Common myeloid progenitor, CD34-positive (primary cell): ENCODE measurements around the gene MTARC1.

Experiments used
- CTCF ChIA-PET: fragments of 350-600 bp; sonication (Branson Sonifier 250); formaldehyde crosslinking; loops from one replicate; lab custom pipeline; 2021; ENCODE audit warnings: antibody characterized with exemption; lab: Charles Lee
- POLR2A ChIA-PET: fragments of 350-600 bp; sonication (Branson Sonifier 250); formaldehyde crosslinking; loops from one replicate; lab custom pipeline; 2021; ENCODE audit warnings: antibody characterized with exemption; lab: Charles Lee
- DNase-seq, 3 donors: peaks; one replicate each; pipeline versions ENCODE4 v3.0.0 to v3.0.0-alpha.2; 2013
- H3K27ac ChIP-seq, 2 experiments: 1 replicate in 1 of 2; 2 replicates in 1 of 2; pipeline ENCODE4 v1.7.0; 2013; ENCODE audit warnings: inconsistent platforms in 2 of 2, low read length in 2 of 2, mild to moderate bottlenecking in 2 of 2, low read depth in 1 of 2, moderate library complexity in 1 of 2; ENCODE audit not compliant: severe bottlenecking in 2 of 2, insufficient read depth in 1 of 2, poor library complexity in 1 of 2
- H3K27me3 ChIP-seq, 5 experiments: replicated peaks in 2 of 5; 1 replicate in 3 of 5; 2 replicates in 2 of 5; pipeline versions ENCODE4 v1.6.1 to v1.7.0; 2013; ENCODE audit warnings: low read length in 4 of 5, mild to moderate bottlenecking in 2 of 5, moderate library complexity in 2 of 5, inconsistent platforms in 1 of 5; ENCODE audit not compliant: insufficient read depth in 5 of 5, control insufficient read depth in 4 of 5
- H3K36me3 ChIP-seq, 4 experiments: 1 replicate in 2 of 4; 2 replicates in 2 of 4; pipeline versions ENCODE4 v1.6.1 to v1.7.0; 2013; ENCODE audit warnings: low read length in 3 of 4, control low read depth in 1 of 4, mild to moderate bottlenecking in 1 of 4; ENCODE audit not compliant: control insufficient read depth in 4 of 4, insufficient read depth in 4 of 4
- H3K4me1 ChIP-seq, 4 experiments: 1 replicate in 3 of 4; 2 replicates in 1 of 4; pipeline versions ENCODE4 v1.6.1 to v1.7.1; 2013; ENCODE audit warnings: low read length in 3 of 4, mild to moderate bottlenecking in 3 of 4, control low read depth in 1 of 4, inconsistent platforms in 1 of 4, moderate library complexity in 1 of 4; ENCODE audit not compliant: control insufficient read depth in 4 of 4, insufficient read depth in 4 of 4; ENCODE audit errors: control extremely low read depth in 1 of 4
- H3K4me3 ChIP-seq, 7 experiments: 1 replicate in 4 of 7; 2 replicates in 3 of 7; pipeline versions ENCODE4 v1.5.1 to v1.7.0; 2013; ENCODE audit warnings: mild to moderate bottlenecking in 7 of 7, low read length in 6 of 7, moderate library complexity in 6 of 7, inconsistent platforms in 2 of 7, low read depth in 2 of 7, control low read depth in 1 of 7; ENCODE audit not compliant: insufficient read depth in 4 of 7, control insufficient read depth in 1 of 7; ENCODE audit errors: extremely low read depth in 1 of 7
- H3K9me3 ChIP-seq, 5 experiments: 1 replicate in 4 of 5; 2 replicates in 1 of 5; pipeline versions ENCODE4 v1.6.1 to v1.7.1; 2013; ENCODE audit warnings: low read length in 4 of 5, mild to moderate bottlenecking in 2 of 5, inconsistent platforms in 1 of 5, low read depth in 1 of 5, moderate library complexity in 1 of 5; ENCODE audit not compliant: control insufficient read depth in 4 of 5, insufficient read depth in 2 of 5; ENCODE audit errors: control extremely low read depth in 1 of 5
- WGBS: methylation state at CpG from one replicate; pipeline ENCODE4 v1.1.5; 2013; ENCODE audit not compliant: insufficient coverage; 5-methylcytosine and 5-hydroxymethylcytosine counted together

MTARC1 gene

GRCh38 chr1:220776720-220777326, 9.9 kb upstream of the MTARC1 start:
- Histone ChIP-seq H3K27ac (no peak overlapping the region), H3K4me3 (no peak overlapping the region), H3K27me3 (no peaks in the 10 kb centered on the region), H3K9me3 (no peaks in the 10 kb centered on the region), H3K4me1 (no peaks in the 10 kb centered on the region), H3K36me3 (no peaks in the 10 kb centered on the region)
- ChIA-PET CTCF (interaction anchor here (0.7 to 5.6 kb wide), 20 partner anchors 9 to 665 kb away, joined by 3 to 35 read pairs (median 4); partner anchors contain the start of gene MTARC1), POLR2A (no interaction called here)
- peak; percentile 67 to 79 (median 74) for DNase-seq
- 34% methylated on average over 19 of the region's 19 CpGs for WGBS

GRCh38 chr1:220783453-220783852, 3.3 kb upstream of the MTARC1 start:
- POLR2A ChIA-PET, result no interaction called here
- H3K36me3 ChIP-seq, result no peaks in the 10 kb centered on the region
- H3K27ac ChIP-seq, result no peak overlapping the region
- 100% methylated on average over 2 of the region's 3 CpGs for WGBS
- no peaks in the 10 kb centered on the region for H3K9me3 ChIP-seq
- no peaks in the 10 kb centered on the region for H3K27me3 ChIP-seq
- H3K4me1 ChIP-seq, result peaks cover 4 to 18% (median 16%) of the 10 kb centered on the region in 4 experiments
- H3K4me3 ChIP-seq, result no peak overlapping the region
- CTCF ChIA-PET, result interaction anchor here (1.4 kb wide), 1 partner anchor 24 kb away, joined by 5 read pairs; no protein-coding TSS in a partner anchor
- DNase-seq, result no peak

GRCh38 chr1:220784751-220785150, 2.0 kb upstream of the MTARC1 start:
- no CpG with 5 or more reads among the region's 4 CpGs for WGBS
- H3K27me3 ChIP-seq, result no peaks in the 10 kb centered on the region
- H3K36me3 ChIP-seq, result no peaks in the 10 kb centered on the region
- ChIA-PET POLR2A (no interaction called here), CTCF (interaction anchor here (1.2 to 2.4 kb wide), 3 partner anchors 8 to 22 kb away, joined by 3 to 9 read pairs (median 7); no protein-coding TSS in a partner anchor)
- H3K9me3 ChIP-seq, result no peaks in the 10 kb centered on the region
- DNase-seq, result no peak
- H3K4me1 ChIP-seq, result peaks cover 4 to 18% (median 16%) of the 10 kb centered on the region in 4 experiments
- H3K4me3 ChIP-seq, result no peak overlapping the region
- H3K27ac ChIP-seq, result no peak overlapping the region

- Histone ChIP-seq H3K4me3 (peak overlapping the region in 3 of 7 experiments; percentile 51 to 81 (median 78)), H3K27me3 (no peaks in the 10 kb centered on the region), H3K36me3 (no peaks in the 10 kb centered on the region), H3K4me1 (peaks cover 4 to 18% (median 16%) of the 10 kb centered on the region in 4 experiments), H3K27ac (no peak overlapping the region), H3K9me3 (no peaks in the 10 kb centered on the region)
- no peak for DNase-seq
- WGBS, result 95% methylated on average over 11 of the region's 11 CpGs
- ChIA-PET POLR2A (no interaction called here), CTCF (interaction anchor here (1.2 to 2.4 kb wide), 6 partner anchors 9 to 24 kb away, joined by 3 to 9 read pairs (median 6); no protein-coding TSS in a partner anchor)
Measured at GRCh38 chr1:220785166-220786056, 1.3 kb upstream of the MTARC1 start.

GRCh38 chr1:220786057-220786336, 716 bp upstream of the MTARC1 start:
- peaks cover 4 to 18% (median 16%) of the 10 kb centered on the region in 4 experiments for H3K4me1 ChIP-seq
- no peaks in the 10 kb centered on the region for H3K9me3 ChIP-seq
- H3K27ac ChIP-seq, result no peak overlapping the region
- WGBS, result 17% methylated on average over 13 of the region's 13 CpGs
- H3K27me3 ChIP-seq, result no peaks in the 10 kb centered on the region
- H3K36me3 ChIP-seq, result no peaks in the 10 kb centered on the region
- ChIA-PET CTCF (interaction anchor here (0.6 to 2.4 kb wide), 8 partner anchors 9 to 547 kb away, joined by 3 to 9 read pairs (median 4); no protein-coding TSS in a partner anchor), POLR2A (no interaction called here)
- peak in 2 of 3 donors; percentile 31 to 43 for DNase-seq
- peak overlapping the region in 6 of 7 experiments; percentile 51 to 81 (median 65) for H3K4me3 ChIP-seq

- H3K9me3 ChIP-seq, result no peaks in the 10 kb centered on the region
- ChIA-PET POLR2A (no interaction called here), CTCF (interaction anchor here (0.7 to 2.7 kb wide), 6 partner anchors 8 to 17 kb away, joined by 4 to 13 read pairs (median 7); no protein-coding TSS in a partner anchor)
- H3K4me1 ChIP-seq, result peaks cover 4 to 21% (median 18%) of the 10 kb centered on the region in 4 experiments
- H3K27ac ChIP-seq, result no peak overlapping the region
- no peaks in the 10 kb centered on the region for H3K27me3 ChIP-seq
- DNase-seq, result no peak
- peak overlapping the region; percentile 30 to 81 (median 61) for H3K4me3 ChIP-seq
- WGBS, result 5% methylated on average over 18 of the region's 32 CpGs
- H3K36me3 ChIP-seq, result no peaks in the 10 kb centered on the region
Measured at GRCh38 chr1:220787069-220787619, 431 bp downstream of the MTARC1 start.
